Uterus (tissue), 2 donors: Measurements from ENCODE around the gene ONECUT3.

Experiments used
- CTCF ChIP-seq, 4 experiments: fragments of 200-600 bp in 2 of 4; fragments of 450-650 bp in 2 of 4; sonication (generic) in 2 of 4; IDR thresholded peaks; one replicate each; pipeline ENCODE4 v1.5.1; 2016 to 2019; ENCODE audit warnings: antibody characterized with exemption in 4 of 4, mild to moderate bottlenecking in 2 of 4, moderate library complexity in 1 of 4
- POLR2A ChIP-seq, 2 donors: fragments of 450-650 bp; IDR thresholded peaks; one replicate each; pipeline ENCODE4 v1.6.1; 2016; ENCODE audit warnings: antibody characterized with exemption in 2 of 2, mild to moderate bottlenecking in 1 of 2, moderate library complexity in 1 of 2

GRCh38 chr19:1754636-1755466, 1.5 kb downstream of the ONECUT3 start:
- TF ChIP-seq CTCF (IDR thresholded peaks at IDR 0.05) (no peak), POLR2A (IDR thresholded peaks at IDR 0.05) (no peak)
